Prostate gland (tissue), 2 donors: ENCODE measurements around the gene CABP2. TPM values are rescaled to one million over a fixed set of nuclear protein-coding genes. Genes with fewer than 3 reads are reported as not detected.

ENCODE experiments used
- DNase-seq: peaks from one replicate; pipeline ENCODE4 v3.0.0-alpha.2; 2019; ENCODE audit warnings: low spot score
- H3K27ac ChIP-seq, 2 donors: fragments of 200-600 bp; sonication (generic); 2 replicates each; pipeline ENCODE4 v1.5.1; 2017 to 2019
- H3K27me3 ChIP-seq: fragments of 200-600 bp; sonication (generic); replicated peaks from 2 replicates; pipeline ENCODE4 v1.5.1; 2019; ENCODE audit not compliant: insufficient read depth
- H3K36me3 ChIP-seq, 2 donors: fragments of 200-600 bp; sonication (generic); 1 replicate in 1 of 2; 2 replicates in 1 of 2; pipeline versions ENCODE4 v1.5.1 to v1.8.1; 2017 to 2019
- H3K4me1 ChIP-seq: fragments of 200-600 bp; sonication (generic); replicated peaks from 2 replicates; pipeline ENCODE4 v1.5.1; 2019
- H3K4me3 ChIP-seq, 2 donors: fragments of 200-600 bp; sonication (generic); 2 replicates each; pipeline ENCODE4 v1.5.1; 2017 to 2019
- H3K9me3 ChIP-seq: fragments of 200-600 bp; sonication (generic); 2 replicates; pipeline ENCODE4 v1.5.1; 2017
- POLR2A ChIP-seq: fragments of 450-650 bp; IDR thresholded peaks from one replicate; pipeline ENCODE4 v1.6.1; 2016; ENCODE audit warnings: antibody characterized with exemption, mild to moderate bottlenecking
- POLR2AphosphoS5 ChIP-seq: sonication (generic); formaldehyde crosslinking; IDR thresholded peaks from one replicate; pipeline ENCODE4 v1.6.1; 2017; ENCODE audit warnings: antibody characterized with exemption
- WGBS: methylation state at CpG from one replicate; pipeline ENCODE4 v1.1.5; 2018; 5-methylcytosine and 5-hydroxymethylcytosine counted together
- intact Hi-C: fragments of 100-400 bp; cut with DNase I; formaldehyde crosslinking; loops from one replicate; pipeline ENCODE4 v1.14.2; 2022
- total RNA-seq, 2 donors: library from RNA; depleted of rRNA; stranded (reverse); fragments of >200 nt; gene quantifications; one replicate each; pipeline ENCODE4 v1.1.0, GENCODE V29; 2016
- TF ChIP-seq, protein P1 (sequence below), 4 experiments: fragments of 200-600 bp in 2 of 4; fragments of 450-650 bp in 2 of 4; sonication (generic) in 2 of 4; IDR thresholded peaks; 1 replicate in 3 of 4; 2 replicates in 1 of 4; pipeline ENCODE4 v1.5.1; 2016 to 2019; ENCODE audit warnings: antibody characterized with exemption in 4 of 4, mild to moderate bottlenecking in 2 of 4, moderate library complexity in 2 of 4

The CABP2 gene
- total RNA-seq, 2 donors from 2014 or later = not detected

GRCh38 chr11:67498544-67498972 lies 24.7 kb downstream of the CABP2 start:
- Histone ChIP-seq H3K9me3 (no peaks in the 10 kb centered on the region), H3K27me3 (no peaks in the 10 kb centered on the region), H3K27ac (no peak overlapping the region), H3K4me3 (no peak overlapping the region), H3K36me3 (peaks cover 0 to 2% of the 10 kb centered on the region in 2 donors), H3K4me1 (no peaks in the 10 kb centered on the region)
- no peak for DNase-seq
- intact Hi-C loops = no loop called here
- WGBS = 73% methylated on average over 16 of the region's 21 CpGs
- no peak for TF ChIP-seq POLR2A
- TF ChIP-seq POLR2AphosphoS5 = no peak
- TF ChIP-seq, protein P1, sequence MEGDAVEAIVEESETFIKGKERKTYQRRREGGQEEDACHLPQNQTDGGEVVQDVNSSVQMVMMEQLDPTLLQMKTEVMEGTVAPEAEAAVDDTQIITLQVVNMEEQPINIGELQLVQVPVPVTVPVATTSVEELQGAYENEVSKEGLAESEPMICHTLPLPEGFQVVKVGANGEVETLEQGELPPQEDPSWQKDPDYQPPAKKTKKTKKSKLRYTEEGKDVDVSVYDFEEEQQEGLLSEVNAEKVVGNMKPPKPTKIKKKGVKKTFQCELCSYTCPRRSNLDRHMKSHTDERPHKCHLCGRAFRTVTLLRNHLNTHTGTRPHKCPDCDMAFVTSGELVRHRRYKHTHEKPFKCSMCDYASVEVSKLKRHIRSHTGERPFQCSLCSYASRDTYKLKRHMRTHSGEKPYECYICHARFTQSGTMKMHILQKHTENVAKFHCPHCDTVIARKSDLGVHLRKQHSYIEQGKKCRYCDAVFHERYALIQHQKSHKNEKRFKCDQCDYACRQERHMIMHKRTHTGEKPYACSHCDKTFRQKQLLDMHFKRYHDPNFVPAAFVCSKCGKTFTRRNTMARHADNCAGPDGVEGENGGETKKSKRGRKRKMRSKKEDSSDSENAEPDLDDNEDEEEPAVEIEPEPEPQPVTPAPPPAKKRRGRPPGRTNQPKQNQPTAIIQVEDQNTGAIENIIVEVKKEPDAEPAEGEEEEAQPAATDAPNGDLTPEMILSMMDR (IDR thresholded peaks at IDR 0.05) = no peak

- H3K4me3 ChIP-seq = no peak overlapping the region
- 95% methylated on average over 21 of the region's 21 CpGs for WGBS
- no peaks in the 10 kb centered on the region for H3K27me3 ChIP-seq
- DNase-seq = no peak
- no peak for TF ChIP-seq POLR2AphosphoS5
- TF ChIP-seq, protein P1 (IDR thresholded peaks at IDR 0.05) = no peak
- no peak for TF ChIP-seq POLR2A
- H3K4me1 ChIP-seq = no peaks in the 10 kb centered on the region
- peaks cover 0 to 2% of the 10 kb centered on the region in 2 donors for H3K36me3 ChIP-seq
- H3K9me3 ChIP-seq = no peaks in the 10 kb centered on the region
- intact Hi-C loops = no loop called here
- no peak overlapping the region for H3K27ac ChIP-seq
Measured at GRCh38 chr11:67497656-67498291, 25.5 kb downstream of the CABP2 start.

DNA sequence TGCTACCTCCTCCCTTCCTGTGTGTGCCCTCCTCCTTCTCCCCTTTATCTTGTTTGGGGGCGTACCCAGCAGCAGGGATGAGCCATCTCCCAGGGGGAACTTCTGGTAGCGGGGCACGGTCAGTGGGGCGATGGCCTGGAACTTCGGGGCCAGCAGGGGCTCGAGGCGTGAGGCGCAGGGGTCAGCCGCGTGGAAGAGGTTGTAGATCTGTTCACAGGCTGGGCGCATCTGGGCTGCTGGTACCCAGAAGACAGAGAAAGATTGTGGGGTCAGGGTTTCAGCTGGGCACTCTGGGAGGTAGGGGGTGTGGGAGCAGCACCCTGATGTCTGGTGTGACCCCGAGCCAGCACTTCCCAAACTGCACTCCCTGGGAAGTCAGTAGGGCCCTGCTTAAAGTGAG lies 27.1 kb downstream of the CABP2 start:
- intact Hi-C loops = no loop called here
- Histone ChIP-seq H3K27me3 (no peaks in the 10 kb centered on the region), H3K4me1 (no peaks in the 10 kb centered on the region), H3K4me3 (no peak overlapping the region), H3K27ac (no peak overlapping the region), H3K36me3 (no peaks in the 10 kb centered on the region), H3K9me3 (no peaks in the 10 kb centered on the region)
- no peak for DNase-seq
- WGBS = 93% methylated on average over 12 of the region's 12 CpGs
- TF ChIP-seq POLR2AphosphoS5 (no peak), POLR2A (no peak)
- TF ChIP-seq, protein P1 (IDR thresholded peaks at IDR 0.05) = no peak

- H3K9me3 ChIP-seq = no peaks in the 10 kb centered on the region
- no peak overlapping the region for H3K27ac ChIP-seq
- H3K4me1 ChIP-seq = no peaks in the 10 kb centered on the region
- H3K4me3 ChIP-seq = no peak overlapping the region
- no peaks in the 10 kb centered on the region for H3K27me3 ChIP-seq
- H3K36me3 ChIP-seq = no peaks in the 10 kb centered on the region
- DNase-seq = no peak
- no peak for TF ChIP-seq POLR2A
- TF ChIP-seq, protein P1 (IDR thresholded peaks at IDR 0.05) = no peak
- no peak for TF ChIP-seq POLR2AphosphoS5
- intact Hi-C loops = no loop called here
- 90% methylated on average over 13 of the region's 16 CpGs for WGBS
Measured at GRCh38 chr11:67495234-67496005, 27.8 kb downstream of the CABP2 start.
